Liver (tissue), 3 donors: ENCODE measurements around the gene CALML5.

Experiments
- FOXA2 ChIP-seq: IDR thresholded peaks from 2 replicates; pipeline ENCODE4 v1.6.1; 2016; ENCODE audit warnings: antibody characterized with exemption
- HNF4G ChIP-seq: IDR thresholded peaks from 2 replicates; pipeline ENCODE4 v1.6.1; 2016; ENCODE audit warnings: antibody characterized with exemption
- RAD21 ChIP-seq, 2 donors: IDR thresholded peaks; 2 replicates each; pipeline ENCODE4 v1.6.1; 2016; ENCODE audit warnings: antibody characterized with exemption in 2 of 2, mild to moderate bottlenecking in 2 of 2
- TAF1 ChIP-seq: conservative IDR thresholded peaks from 2 replicates; pipeline ENCODE4 v1.6.1; 2016; ENCODE audit warnings: antibody characterized with exemption, mild to moderate bottlenecking
- YY1 ChIP-seq: IDR thresholded peaks from 2 replicates; pipeline ENCODE4 v1.6.1; 2016; ENCODE audit warnings: antibody characterized with exemption, mild to moderate bottlenecking
- TF ChIP-seq, protein P1 (sequence below): IDR thresholded peaks from 2 replicates; pipeline ENCODE4 v1.6.1; 2016; ENCODE audit warnings: antibody characterized with exemption, mild to moderate bottlenecking
- TF ChIP-seq, protein P2 (sequence below): fragments of 150-350 bp; IDR thresholded peaks from 2 replicates; pipeline ENCODE4 v1.5.1; 2017; ENCODE audit warnings: improper control_type of control experiment, low read depth, low read length; ENCODE audit not compliant: missing input control
- TF ChIP-seq, protein P3 (sequence below): IDR thresholded peaks from 2 replicates; pipeline ENCODE4 v1.6.1; 2016; ENCODE audit warnings: antibody characterized with exemption
- donor health status: healthy.
- donor health status: healthy.

DNA sequence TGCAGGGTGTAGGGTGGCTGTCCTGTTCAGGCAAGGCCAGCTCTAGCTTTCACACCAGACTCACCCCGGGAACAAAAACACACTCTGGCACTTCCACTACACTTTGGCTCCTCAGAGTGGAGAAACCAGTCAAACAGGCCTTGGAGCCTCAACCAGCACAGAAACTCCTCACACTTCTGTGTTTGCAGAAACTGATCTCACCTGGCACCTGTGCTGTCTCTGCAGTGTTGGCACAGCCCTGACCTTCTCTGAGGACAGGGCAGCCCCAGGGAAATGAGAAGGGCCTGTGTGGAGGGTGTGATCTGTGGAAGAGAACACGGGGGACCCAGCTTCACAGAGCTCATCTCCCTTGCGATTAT, 4.1 kb upstream of the CALML5 start:
- TF ChIP-seq RAD21 (IDR thresholded peaks at IDR 0.05) (no peak), FOXA2 (no peak), YY1 (no peak), TAF1 (no peak), HNF4G (no peak)
- TF ChIP-seq, protein P1, sequence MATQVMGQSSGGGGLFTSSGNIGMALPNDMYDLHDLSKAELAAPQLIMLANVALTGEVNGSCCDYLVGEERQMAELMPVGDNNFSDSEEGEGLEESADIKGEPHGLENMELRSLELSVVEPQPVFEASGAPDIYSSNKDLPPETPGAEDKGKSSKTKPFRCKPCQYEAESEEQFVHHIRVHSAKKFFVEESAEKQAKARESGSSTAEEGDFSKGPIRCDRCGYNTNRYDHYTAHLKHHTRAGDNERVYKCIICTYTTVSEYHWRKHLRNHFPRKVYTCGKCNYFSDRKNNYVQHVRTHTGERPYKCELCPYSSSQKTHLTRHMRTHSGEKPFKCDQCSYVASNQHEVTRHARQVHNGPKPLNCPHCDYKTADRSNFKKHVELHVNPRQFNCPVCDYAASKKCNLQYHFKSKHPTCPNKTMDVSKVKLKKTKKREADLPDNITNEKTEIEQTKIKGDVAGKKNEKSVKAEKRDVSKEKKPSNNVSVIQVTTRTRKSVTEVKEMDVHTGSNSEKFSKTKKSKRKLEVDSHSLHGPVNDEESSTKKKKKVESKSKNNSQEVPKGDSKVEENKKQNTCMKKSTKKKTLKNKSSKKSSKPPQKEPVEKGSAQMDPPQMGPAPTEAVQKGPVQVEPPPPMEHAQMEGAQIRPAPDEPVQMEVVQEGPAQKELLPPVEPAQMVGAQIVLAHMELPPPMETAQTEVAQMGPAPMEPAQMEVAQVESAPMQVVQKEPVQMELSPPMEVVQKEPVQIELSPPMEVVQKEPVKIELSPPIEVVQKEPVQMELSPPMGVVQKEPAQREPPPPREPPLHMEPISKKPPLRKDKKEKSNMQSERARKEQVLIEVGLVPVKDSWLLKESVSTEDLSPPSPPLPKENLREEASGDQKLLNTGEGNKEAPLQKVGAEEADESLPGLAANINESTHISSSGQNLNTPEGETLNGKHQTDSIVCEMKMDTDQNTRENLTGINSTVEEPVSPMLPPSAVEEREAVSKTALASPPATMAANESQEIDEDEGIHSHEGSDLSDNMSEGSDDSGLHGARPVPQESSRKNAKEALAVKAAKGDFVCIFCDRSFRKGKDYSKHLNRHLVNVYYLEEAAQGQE, result no peak
- TF ChIP-seq, protein P2, sequence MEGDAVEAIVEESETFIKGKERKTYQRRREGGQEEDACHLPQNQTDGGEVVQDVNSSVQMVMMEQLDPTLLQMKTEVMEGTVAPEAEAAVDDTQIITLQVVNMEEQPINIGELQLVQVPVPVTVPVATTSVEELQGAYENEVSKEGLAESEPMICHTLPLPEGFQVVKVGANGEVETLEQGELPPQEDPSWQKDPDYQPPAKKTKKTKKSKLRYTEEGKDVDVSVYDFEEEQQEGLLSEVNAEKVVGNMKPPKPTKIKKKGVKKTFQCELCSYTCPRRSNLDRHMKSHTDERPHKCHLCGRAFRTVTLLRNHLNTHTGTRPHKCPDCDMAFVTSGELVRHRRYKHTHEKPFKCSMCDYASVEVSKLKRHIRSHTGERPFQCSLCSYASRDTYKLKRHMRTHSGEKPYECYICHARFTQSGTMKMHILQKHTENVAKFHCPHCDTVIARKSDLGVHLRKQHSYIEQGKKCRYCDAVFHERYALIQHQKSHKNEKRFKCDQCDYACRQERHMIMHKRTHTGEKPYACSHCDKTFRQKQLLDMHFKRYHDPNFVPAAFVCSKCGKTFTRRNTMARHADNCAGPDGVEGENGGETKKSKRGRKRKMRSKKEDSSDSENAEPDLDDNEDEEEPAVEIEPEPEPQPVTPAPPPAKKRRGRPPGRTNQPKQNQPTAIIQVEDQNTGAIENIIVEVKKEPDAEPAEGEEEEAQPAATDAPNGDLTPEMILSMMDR, result no peak
- TF ChIP-seq, protein P3, sequence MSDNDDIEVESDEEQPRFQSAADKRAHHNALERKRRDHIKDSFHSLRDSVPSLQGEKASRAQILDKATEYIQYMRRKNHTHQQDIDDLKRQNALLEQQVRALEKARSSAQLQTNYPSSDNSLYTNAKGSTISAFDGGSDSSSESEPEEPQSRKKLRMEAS, result no peak
